Measurements from ENCODE around the gene WDR93.
"Not testable (repeated sequence)": the region's sequence is repeated elsewhere in the genome, so short reads cannot be mapped to it uniquely, and the experiment has no call there.

Gene WDR93

DNA sequence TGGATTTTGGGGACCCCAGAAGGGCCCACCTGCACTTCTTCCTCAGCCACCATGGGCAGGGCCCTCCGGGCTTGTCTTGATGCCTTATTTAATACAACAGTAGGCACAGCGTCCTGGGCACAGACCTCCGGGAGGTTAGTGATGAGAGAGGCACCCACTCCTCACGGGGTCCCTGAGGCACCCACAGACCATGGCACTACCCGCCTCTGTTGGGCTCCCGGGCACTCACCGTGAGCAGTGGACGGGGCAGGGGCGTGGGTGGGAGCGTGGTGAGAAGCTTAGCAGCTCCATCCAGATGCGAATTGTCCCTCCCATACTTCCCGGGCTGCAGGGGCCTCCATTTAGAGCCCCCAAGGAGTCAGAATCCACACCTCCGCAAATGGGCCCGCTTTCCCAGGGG, 85.2 kb downstream of the WDR93 start:
- DNase-seq: no peak

- peak; percentile 29 for DNase-seq
Measured at GRCh38 chr15:89776274-89777072, 85.9 kb downstream of the WDR93 start, which contains the start of gene MESP2. Gene MESP2, plus strand, starts transcription at chr15:89776332. Its CDS starts 26 bp downstream, at chr15:89776358.

DNA sequence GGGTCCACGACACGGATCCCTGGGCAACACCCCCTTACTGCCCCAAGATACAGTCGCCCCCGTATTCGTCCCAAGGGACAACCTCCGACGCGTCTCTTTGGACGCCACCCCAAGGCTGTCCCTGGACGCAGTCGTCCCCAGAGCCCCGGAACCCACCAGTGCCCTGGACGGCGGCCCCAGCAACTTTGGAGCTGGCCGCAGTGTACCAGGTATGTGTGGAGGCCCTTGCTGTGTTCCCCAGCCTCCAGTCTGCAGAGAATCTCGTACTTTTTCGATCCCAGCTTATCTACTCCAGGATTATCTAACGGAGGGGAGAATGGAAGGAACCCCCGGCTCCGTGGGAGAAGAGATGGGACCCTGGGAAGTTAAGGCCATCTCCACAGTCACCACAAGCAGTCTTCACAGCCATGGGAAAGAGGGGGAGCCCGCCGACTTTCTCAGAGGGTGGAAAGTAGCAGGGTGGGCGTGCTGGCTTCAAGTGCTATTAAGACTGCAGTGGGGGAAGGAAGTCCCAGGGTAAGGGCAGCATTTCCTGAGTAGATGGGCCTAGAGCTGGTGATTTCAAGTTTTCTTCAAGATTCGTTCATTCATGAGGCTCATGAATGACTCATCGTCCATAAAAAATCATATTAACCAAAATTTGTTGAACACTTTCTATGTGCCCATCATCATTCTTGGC, 86.6 kb downstream of the WDR93 start:
- no peak for DNase-seq

DNA sequence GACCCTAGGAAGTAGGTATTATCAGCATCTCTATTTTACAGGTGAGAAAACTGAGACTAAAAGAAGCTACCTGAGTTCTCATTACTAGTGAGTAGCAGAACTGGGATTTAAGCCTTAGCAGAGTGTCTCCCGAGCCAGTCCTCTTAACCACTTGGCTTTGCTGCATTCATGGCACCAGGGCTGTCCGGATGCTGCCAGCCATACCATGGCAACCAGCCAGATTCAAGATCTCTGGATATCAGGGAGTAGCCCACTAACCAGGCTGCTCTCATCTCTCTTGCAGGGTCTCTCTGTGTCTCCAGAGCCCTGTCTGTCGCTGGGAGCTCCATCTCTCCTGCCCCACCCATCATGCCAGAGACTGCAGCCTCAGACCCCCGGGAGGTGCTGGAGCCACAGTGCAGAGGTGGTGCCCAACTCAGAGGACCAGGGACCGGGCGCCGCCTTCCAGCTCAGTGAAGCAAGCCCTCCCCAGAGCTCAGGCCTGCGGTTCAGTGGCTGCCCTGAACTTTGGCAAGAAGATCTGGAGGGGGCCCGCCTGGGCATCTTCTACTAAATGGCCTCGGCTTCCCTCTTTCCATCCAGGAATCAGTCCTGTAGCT, 87.3 kb downstream of the WDR93 start:
- DNase-seq: no peak

GRCh38 chr15:89778861-89779260, 88.2 kb downstream of the WDR93 start:
- DNase-seq: no peak

GRCh38 chr15:89780601-89781000, 90.0 kb downstream of the WDR93 start:
- DNase-seq: no peak

DNA sequence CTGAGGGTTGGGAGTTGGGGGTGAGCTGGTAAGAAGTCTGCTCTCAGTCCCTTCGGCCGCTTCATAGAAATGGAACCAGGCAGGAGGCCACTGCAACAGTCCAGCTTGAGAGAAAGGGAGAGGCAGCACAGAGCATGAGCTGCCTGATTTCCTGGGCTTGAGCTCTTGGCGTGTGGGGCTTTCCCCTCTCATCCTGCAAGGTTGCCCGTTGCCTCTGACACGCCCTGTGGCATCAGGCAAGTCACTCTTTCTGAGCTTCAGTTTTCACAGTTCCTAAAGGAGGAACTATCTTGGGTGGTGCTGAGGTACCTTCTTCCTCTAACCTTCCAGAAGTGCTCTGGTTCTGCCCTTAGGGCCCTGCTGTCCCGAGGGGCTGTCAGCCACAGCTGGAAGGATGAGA, 90.4 kb downstream of the WDR93 start:
- DNase-seq: no peak

DNA sequence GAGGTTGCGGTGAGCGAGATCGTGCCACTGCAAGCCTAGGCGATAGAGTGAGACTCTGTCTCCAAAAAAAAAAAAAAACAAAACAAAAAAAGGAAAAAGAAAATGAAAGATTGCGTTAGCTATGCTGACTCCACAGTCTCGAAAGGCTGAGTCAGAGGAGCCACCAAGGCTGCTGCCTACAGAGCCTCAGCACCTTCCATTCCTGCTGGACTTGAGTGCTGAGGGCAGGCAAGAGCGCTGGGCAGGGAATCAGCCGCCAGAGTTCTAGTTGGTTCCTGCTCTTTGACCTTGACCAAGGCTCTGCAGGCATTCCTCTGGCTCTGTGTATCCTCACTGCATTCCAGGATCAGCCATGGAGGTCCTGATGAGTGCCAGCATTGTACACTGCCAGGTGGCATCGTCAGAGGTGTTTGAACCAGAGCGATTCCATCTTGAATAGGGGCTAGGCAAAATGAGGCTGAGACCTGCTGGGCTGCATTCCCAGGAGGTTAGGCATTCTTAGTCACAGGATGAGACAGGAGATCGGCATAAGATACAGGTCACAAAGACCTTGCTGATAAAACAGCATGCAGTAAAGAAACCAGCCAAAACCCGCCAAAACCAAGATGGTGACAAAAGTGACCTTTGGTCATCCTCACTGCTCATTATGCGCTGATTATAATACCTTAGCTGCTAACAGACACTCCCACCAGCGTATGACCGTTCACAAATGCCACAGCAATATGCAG, 91.4 kb downstream of the WDR93 start:
- DNase-seq: no peak

DNA sequence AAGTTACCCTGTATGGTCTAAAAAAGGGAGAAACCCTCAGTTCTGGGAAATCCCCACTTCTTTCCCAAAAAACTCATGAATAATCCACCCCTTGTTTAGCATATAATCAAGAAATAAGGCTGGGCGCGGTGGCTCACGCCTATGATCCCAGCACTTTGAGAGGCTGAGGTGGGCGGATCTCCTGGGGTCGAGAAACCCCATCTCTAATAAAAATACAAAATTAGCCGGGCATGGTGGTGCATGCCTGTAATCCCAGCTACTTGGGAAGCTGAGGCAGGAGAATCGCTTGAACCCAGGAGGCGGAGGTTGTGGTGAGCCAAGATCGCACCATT, 92.0 kb downstream of the WDR93 start:
- not testable (repeated sequence) for DNase-seq

DNA sequence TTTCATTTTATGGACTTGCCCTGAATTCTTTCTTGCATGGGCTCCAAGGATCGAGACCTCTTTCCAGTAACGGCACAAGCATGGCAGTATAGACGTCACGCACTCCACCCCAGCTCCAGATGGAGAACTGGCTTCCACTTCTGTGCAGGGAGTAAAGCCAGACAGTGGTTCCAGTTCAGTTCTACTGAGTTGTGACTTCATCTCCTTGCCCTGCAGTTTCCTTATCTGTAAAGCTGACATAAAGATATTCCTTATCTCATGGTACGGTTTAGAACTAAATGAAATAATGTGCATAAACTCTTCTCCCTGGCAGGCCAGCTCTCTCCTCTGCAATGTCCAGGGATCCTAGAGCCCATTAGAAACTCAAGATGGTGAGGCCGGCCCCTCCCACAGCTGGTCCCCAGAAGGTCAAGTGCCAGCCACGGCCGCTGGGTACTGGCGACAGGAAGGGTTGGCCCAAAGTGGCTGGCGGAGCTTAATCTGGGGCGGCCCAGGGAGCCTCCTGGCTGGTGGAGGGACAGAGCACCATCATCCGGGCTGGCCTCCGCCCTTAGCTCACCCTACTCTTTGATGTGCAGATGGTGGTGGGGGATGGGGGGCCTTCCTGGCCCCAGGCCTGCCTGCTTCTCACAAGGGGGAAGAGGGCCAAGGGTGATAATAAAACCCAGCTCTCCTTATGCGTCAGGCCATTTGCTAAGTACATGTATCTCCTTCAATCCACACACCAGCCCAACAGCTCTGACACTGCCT, 92.7 kb downstream of the WDR93 start:
- DNase-seq: no peak

DNA sequence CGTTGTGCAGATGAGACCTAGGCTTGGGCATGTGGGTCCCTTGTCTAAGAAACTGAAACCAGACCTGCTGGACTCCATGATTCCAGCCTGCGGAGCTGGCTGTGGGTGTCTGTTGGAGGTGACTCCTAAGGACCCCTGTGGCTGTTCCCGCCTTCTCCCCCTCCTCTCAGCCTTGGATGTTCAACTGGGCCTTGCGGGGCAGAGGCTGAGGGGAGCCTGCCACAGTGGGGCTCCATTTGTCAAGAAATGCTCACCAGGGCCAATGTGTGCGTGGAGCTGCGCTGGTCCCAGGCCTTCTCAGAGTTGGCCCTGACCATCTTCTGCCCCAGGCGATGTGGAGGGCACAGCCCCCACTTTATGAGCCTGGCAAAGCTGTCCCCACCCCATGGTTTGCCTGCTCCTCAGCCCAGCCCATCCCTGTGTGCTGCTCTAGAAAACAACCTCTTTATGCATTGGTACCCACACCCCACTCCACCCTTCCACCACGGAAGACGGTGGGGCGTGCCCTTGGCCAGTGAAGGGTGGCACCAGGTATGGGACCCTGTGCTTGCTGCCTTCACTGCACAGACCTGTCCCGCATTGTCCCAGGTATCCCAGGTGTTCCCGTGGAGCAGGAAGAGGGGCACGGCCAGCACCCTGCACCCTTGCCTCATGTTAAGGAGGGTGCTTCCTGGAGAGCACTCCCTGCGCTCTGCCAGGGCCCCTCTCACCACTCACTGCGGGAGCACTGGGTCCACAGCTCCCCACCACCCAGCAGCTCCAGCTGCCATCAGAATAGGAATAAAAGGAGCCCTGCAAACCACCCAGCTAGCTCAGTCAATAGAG, 93.5 kb downstream of the WDR93 start:
- DNase-seq: no peak

GRCh38 chr15:89784686-89784960, 94.0 kb downstream of the WDR93 start:
- no peak for DNase-seq

DNA sequence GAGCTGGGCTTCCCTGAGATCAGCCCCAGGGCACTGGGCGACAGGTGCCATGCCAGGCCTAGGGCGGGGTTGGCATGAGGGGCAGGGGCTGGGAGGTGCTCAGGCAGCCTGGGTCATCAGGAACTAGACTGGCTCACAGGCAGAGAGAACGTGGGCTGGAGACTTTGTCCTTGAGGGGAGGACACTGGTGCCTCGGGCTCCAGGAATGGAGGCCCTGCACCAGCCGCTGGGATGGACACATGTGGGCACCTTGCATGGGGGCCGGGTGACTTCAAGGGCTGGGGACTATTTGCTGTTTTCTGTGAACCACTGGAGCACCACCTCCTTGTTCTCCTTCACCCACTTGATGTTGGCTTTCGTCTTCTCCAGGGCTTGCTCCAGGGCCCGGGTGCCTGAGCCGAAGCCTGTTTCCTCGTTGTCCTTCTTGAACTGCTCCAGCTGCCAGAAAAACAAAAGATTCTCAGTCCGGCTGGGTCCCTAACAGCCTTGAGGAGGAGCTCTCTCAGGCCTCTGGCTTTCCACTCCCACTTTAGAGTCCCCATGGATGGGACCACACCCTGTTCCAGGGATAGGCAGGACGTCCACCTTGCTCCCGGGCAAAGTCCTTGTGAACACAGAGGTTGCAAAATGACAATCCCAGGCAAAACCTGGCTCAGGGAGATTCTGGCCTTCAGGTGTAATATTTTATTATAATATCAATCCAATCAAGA, 94.6 kb downstream of the WDR93 start:
- DNase-seq: no peak

GRCh38 chr15:89785774-89786140, 95.1 kb downstream of the WDR93 start:
- no peak for DNase-seq

DNA sequence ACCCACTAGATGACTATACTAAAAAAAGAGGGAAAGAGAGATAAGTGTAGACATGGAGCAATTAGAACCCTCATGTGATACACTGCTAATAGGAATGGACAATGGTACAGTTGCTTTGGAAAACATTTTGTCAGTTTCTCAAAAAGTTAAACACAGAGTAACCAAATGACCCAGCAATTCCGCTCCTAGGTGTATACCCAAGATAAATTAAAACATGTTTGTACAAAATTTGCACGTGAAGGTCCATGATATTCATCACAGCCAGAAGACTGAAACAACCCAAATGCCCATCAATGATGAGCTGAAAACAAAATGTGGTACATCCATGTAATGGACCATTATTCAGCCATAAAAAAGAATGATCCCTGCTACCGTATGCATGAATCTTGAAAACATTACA, 97.3 kb downstream of the WDR93 start:
- no peak for DNase-seq

GRCh38 chr15:89788585-89788984, 98.0 kb downstream of the WDR93 start:
- DNase-seq: not testable (repeated sequence)

- DNase-seq: no peak
Measured at GRCh38 chr15:89790206-89790605, 99.6 kb downstream of the WDR93 start.

GRCh38 chr15:89790661-89791060, 100.0 kb downstream of the WDR93 start:
- no peak for DNase-seq

- no peak for DNase-seq
Measured at GRCh38 chr15:89792106-89792805, 101.6 kb downstream of the WDR93 start.
